Activated T-cell treated with anti-CD3 and anti-CD28 coated beads for 1 hour (primary cell): Measurements from ENCODE around the gene CMTM5.
"Not testable (repeated sequence)": the region's sequence is repeated elsewhere in the genome, so short reads cannot be mapped to it uniquely, and the experiment has no call there.

Experiments
- DNase-seq: peaks from one replicate; pipeline ENCODE4 v3.0.0-alpha.2; 2020; ENCODE audit warnings: low read depth

The CMTM5 gene

DNA sequence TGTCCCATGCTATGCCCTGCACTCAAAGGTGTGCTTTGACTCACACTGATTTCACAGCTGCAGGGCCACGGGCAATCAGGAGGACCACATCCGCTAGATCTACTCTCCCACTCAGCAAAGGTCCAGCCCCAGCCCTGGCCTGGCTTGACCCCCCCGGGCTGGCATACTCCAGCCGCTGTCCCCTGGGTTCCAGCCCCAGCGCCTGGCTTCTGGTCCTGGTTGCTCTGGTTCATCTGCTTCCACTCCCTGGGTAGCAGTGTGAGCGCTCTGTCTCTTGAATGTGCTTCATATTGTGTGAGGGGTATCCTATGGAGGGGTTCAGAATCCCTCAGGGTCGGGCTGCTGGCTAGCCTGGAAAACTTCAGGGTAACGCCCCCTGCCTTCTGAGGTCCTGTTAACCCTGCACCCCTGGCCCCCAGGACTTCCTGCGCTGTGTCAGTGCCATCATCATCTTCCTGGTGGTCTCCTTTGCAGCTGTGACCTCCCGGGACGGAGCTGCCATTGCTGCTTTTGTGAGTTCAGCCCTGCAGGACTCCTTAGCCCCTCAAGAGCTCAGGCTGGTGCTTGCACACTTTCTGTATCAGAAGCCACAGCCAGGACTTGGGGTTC, 1.9 kb downstream of the CMTM5 start:
- DNase-seq, result no peak

DNA sequence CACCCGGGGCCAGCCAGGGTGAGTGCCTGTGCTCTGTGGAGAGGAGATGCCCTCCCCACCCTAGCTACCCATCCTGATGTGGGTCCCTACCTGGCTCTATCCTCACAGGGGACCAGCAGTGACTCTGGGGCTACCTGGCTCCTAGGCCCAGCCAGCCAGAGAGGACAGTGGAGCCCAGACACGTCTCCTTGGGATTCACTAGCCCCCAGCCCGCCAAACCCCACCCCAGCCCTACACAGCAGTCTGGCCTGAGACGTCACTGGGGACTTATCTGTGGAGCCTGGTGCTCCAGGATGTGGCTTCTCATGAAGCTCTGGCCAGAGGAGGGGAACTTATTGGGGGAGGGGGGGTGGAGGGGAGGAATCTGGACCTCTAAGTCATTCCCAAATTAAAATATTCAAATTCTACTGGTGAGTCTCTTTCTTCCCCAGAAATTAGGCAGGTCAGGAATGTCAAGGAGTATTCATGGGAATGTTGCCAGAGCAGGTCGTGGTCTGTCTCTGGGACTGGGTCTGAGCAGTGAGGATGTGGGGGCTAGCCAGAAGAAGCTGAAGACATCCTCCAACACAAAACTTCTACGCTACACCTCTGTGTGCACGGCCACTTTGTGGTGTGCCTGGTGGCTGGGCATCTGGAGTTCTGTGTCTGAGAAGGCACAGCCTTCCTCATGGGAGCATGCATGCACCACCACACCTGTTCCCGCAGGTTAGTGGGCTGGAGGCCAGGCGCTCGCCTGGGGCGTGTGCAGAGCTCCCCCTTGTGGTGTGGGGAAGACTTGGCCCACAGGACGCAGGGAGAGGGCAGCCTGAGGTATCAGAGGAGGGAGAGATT, 2.7 kb downstream of the CMTM5 start:
- DNase-seq, result peak; percentile 63

DNA sequence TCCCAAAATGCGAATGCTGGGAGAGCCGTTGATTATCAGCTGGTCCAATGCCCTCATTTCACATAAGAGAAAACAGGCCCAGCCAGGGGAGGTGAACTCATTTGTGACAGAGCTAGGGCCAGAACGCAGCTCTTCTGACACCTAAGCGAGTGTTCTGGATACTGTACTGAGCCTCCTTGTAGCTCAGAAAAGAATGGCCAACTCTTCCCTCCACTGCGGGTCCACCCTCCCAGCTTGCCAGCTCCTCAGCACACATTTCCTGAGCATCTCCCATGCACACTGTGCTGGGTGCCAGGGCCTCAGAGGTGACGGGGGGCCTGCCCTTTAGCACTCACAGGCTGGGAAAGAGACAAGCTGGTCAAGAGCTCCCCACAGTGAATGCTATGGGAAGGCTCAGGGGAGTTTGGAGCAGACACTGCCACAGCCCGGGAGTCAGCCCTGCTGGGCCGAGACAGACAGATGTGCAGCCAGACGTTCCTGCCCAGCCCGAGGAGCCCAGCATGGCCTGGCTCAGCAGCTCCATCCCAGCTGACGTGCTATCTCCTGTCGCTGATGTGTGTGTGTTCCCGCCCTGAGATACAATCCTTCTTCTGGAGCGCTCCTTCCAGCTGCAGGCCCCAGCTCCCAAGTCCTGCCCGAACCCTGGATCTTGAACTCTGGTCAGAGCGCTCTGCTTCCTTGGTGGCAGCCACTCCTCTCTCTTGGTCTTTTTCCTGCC, 3.5 kb downstream of the CMTM5 start:
- DNase-seq, result no peak

DNA sequence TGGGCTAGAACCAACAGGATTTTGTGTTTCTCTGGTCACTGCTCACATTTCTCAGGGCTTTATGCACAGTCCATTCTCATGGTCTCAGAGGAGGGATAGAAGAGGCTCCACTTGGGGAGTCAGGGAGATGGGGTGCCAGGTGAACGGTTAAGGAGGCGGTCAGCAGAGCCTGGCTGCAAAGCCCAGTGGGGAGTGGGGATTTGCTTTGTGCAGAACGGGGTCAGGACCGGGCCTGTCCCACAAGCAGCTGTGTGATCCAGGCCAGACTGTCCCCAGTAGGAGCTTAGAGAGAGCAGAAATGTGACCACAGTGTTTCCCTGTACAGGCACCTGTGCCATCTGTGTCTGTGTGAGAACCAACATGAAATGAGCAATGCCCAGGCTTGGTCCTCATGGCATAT, 4.1 kb downstream of the CMTM5 start:
- DNase-seq, result no peak

GRCh38 chr14:23381871-23382270, 5.0 kb downstream of the CMTM5 start:
- DNase-seq, result no peak

GRCh38 chr14:23382276-23382675, 5.4 kb downstream of the CMTM5 start:
- no peak for DNase-seq

DNA sequence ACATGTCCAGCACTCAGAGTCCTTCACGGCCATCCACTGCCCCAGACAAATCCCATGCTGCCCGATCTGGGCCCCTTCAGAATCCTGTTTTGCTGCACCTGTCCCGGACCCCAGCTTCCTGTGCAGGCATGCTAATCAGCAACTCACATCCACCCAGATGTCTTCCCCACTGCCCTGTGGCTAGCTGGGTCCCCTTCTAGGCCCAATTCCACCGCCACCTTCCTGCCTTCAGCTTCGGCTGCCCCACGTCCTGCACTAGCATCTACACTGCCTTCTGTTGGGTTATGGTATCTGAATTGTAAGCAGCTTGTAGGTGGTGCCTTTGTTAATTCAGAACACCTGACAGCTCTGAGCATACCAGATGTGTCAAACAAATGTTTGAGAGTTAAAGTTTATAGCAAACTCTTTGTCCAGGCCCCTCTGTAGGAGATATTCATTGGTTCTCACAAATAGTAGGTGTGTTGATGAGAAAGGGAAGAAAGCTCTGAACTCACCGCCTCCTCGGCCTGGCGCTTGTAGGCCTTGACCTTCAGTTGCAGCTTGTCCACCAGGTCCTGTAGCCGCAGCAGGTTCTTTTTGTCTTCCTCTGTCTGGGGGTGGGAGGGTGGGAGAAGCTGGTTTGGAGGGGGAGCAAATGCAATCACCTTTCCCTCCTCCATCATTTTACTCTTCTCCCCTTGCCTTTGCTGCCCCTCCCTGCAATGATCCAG, 6.0 kb downstream of the CMTM5 start:
- DNase-seq, result no peak

- DNase-seq, result no peak
These were observed 7.7 kb downstream of the CMTM5 start for GRCh38 chr14:23384364-23385080.

DNA sequence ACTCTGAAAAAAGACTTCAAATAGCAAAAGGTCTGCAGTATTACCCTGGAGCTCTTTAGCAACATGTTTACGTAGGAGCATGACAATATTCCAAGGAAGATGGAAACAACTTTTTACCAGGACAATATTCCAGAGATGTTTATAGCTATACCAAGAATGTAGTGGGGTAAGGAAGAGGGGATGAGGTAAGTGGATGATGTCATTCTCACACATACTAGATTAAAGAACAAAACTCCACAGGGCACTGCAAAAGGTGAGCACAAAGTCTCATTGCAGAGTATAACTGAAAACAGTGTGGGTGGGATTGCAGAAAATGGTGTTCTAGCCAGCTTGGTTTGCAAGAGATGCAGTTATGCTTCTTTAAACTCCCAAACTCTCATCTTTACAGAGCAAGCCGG, 8.4 kb downstream of the CMTM5 start:
- no peak for DNase-seq

DNA sequence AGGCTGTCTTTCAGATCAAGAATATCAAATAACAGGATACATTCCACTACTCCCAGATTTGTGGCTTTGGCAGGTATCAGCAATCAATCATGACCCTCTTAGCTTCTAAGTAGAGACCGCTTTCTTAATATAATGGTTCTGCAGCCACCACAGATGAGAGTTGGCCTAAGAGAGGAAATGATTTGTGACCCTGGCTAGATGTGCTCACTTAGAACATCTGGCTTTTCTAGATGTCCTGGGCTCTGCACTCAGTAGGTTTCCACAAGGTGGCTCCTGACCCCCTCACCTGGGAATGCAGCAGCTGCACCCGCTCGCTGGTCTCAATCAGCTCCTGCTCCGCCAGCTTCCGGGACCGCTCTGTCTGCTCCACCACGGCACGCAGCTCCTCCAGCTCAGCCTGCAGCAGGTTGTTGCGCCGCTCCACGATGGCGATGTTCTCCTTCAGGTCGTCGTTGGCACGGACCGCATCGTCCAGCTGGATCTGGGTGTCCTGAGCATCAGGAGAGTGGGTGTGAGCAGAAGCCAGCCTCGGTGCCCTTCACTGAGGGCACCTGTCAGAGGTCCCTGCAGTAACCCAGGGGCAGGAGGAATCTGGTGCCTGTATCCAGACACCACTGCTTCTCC, 8.9 kb downstream of the CMTM5 start:
- DNase-seq, result no peak

DNA sequence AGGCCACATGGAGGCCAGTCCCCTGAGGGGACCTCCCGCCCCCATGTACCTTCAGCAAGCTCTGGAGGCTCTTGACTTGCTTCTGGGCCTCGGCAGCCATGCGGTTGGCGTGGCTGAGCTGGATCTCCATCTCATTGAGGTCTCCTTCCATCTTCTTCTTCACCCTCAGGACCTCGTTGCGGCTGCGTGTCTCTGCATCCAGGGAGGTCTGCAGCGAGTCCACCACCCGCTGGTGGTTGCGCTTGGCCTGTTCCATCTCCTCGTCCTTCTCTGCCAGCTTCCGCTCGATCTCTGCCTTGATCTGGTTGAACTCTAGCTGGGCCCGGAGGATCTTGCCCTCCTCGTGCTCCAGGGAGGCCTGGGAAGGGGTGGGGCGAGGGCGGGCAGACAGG, 9.4 kb downstream of the CMTM5 start:
- not testable (repeated sequence) for DNase-seq

- no peak for DNase-seq
These were observed 10.2 kb downstream of the CMTM5 start for GRCh38 chr14:23386999-23387398.

- DNase-seq, result no peak
These were observed 11.4 kb downstream of the CMTM5 start for GRCh38 chr14:23387916-23388882.

- no peak for DNase-seq
These were observed 12.2 kb downstream of the CMTM5 start for GRCh38 chr14:23388996-23389395.

DNA sequence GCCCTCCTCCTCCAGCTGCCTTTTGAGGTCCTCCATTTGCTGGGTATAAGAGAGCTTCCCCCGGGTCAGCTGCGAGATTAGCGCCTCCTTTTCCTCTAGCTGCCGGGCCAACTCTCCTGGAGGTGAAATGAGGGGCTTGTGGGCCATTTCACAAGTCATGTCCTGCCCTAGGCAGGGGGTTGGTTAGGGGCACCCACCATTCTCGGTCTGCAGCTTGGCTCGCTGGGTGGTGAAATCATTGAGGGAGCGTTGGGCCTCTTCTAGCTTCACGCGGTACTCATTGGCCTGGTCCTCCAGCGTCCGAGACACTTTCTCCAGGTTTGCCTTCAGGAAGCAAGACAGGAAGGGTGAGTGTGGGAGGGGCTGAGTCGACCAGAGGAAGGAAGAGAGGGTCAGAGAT, 12.6 kb downstream of the CMTM5 start:
- no peak for DNase-seq

DNA sequence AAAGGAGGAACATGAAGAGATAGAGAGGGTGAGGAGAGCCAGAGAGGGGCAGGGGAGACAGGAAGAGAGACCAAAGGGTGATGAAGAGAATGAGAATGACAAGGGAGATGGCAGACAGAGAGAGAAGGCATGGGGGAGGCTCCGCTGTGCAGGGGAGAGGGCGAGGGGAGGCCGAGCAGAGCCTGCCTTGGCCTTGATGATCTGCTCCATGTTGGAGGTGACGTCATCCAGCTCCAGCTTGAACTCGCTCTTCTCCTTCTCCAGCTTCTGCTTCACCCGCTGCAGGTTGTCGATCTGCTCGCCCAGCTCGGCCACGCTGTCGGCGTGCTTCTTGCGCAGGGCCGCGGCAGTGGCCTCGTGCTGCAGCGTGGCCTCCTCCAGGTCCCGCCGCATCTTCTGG, 13.0 kb downstream of the CMTM5 start:
- DNase-seq, result not testable (repeated sequence)

DNA sequence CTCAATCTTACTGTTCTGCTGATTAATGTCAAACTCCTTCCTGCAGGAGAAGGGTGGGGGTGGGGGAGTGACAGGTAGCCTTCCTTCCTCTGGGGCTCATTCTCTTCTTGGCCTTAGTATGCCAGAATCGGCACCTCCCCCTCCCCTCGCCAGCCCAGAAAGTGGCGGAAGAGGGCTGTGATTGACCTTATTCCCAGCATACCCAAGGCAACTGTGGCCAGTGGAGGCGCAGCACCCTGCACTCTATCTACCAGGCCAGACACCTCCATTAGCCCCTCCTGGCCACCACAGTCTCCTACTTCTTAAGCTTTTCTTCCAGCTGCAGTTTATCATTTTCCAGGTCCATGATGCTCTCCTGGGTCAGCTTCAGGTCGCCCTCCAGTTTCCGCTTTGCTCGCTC, 15.8 kb downstream of the CMTM5 start:
- no peak for DNase-seq

- no peak for DNase-seq
These were observed 19.3 kb downstream of the CMTM5 start for GRCh38 chr14:23396126-23396525.

DNA sequence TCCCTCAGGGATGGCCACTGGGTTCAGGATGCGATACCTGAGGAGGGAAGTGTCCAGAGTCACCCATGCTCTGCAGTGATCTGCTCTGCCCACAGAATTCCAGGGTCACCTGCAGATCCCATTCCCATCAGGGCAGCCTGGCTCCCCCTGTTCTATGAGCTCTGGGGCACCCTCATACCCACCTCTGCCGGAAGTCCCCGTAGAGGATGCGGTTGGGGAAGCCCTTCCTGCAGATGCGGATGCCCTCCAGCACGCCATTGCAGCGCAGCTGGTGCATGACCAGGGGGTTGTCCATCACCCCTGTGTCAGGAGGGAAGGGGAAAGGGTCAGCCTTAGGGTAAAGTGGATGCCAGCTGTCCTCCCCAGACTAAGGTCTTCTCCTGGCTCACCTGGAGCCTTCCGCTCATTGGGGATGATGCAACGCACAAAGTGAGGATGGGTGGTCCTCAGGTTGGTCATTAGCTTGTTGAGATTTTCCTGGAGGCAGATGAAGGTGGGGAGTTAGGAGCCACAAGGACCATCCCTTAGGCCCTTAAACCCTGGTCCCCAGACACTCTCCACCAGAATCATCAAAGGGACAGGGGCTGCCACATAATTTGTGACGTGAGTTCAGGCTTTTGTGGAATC, 20.0 kb downstream of the CMTM5 start:
- DNase-seq, result no peak

DNA sequence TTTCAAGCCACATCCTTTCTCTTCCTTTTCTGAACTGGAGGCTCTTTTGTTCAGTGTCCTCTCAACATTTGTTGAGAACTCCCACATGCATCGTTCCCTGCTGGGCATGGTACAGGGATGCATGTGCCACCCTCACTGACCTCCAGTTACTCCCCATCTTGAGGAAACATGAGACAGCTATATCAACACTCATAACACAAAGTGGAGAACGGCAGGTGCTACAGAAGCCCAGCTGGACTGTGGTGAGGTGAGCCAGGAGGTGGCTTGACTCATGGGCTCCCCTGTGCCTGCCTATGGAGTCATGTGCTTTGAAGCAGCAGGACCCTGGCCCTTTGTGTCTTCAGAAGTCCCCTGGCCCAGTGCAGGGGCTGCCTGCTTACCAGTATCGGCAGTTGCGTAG, 21.5 kb downstream of the CMTM5 start:
- DNase-seq, result no peak
